ENCODE results near the gene C10orf95. TPM values are rescaled to one million over a fixed set of nuclear protein-coding genes. Genes with fewer than 3 reads are reported as not detected.

The C10orf95 gene
- total and polyA plus RNA-seq, 2 experiments from 2014 or later: 0.69 to 1.1 TPM

- Mint-ChIP-seq H3K27ac (no peak overlapping the region), H3K4me1 (peaks cover 31% of the 10 kb centered on the region)
Observed at GRCh38 chr10:102410429-102411073, 40.8 kb downstream of the C10orf95 start.

More at GRCh38 chr10:102410429-102411073, 40.8 kb downstream of the C10orf95 start:
- Histone ChIP-seq H4K20me1 (replicated peaks; ENCODE audit: insufficient read depth) (no peaks in the 10 kb centered on the region), H2AFZ (peak overlapping the region; percentile 94), H3K27ac (ENCODE audit: low read depth) (no peak overlapping the region), H3K4me1 (ENCODE audit: insufficient read depth) (peaks cover 16% of the 10 kb centered on the region), H3K36me3 (ENCODE audit: insufficient read depth) (no peaks in the 10 kb centered on the region), H3K27me3 (ENCODE audit: insufficient read depth) (peaks cover 53% of the 10 kb centered on the region), H3K79me2 (replicated peaks; ENCODE audit: insufficient read depth) (no peaks in the 10 kb centered on the region), H3K4me3 (peak overlapping the region; percentile 75), H3F3A (replicated peaks; ENCODE audit: low read depth) (peaks cover 7% of the 10 kb centered on the region), H3K9me2 (ENCODE audit: insufficient read depth) (no peaks in the 10 kb centered on the region), H3K4me2 (peak overlapping the region; percentile 98)
- TF ChIP-seq CREB1 (CRISPR knock-in tag; IDR thresholded peaks at IDR 0.05; ENCODE audit: low read depth) (no peak), ZNF462 (CRISPR knock-in tag; IDR thresholded peaks at IDR 0.05) (no peak), POLR2AphosphoS5 (IDR thresholded peaks at IDR 0.05; ENCODE audit: low read depth) (peak; percentile 62), REST (IDR thresholded peaks at IDR 0.05; ENCODE audit: unreplicated experiment) (peak; percentile 17)
- peak; percentile 80 for DNase-seq (ENCODE audit: low spot score)
- ATAC-seq: peak; percentile 39
- H3K27me3 Mint-ChIP-seq (ENCODE audit: insufficient read depth, low read depth, poor library complexity): peaks cover 56% of the 10 kb centered on the region
- H3K4me3 Mint-ChIP-seq: peak overlapping the region; percentile 61
- H3K36me3 Mint-ChIP-seq (ENCODE audit: low read depth): peaks cover 2% of the 10 kb centered on the region; the same call in 1 of the 3 replicates
- H3K9me3 Mint-ChIP-seq: no peaks in the 10 kb centered on the region
